Nephron (organoid): ENCODE results near the gene RAB14.

Source experiments
- H3K27ac Mint-ChIP-seq, 3 experiments: 2 replicates each; pipeline ENCODE4 v1.8.0; 2020; ENCODE audit warnings: mixed read lengths in 3 of 3, mild to moderate bottlenecking in 2 of 3, moderate library complexity in 1 of 3
- H3K27me3 Mint-ChIP-seq: 2 replicates; pipeline ENCODE4 v1.8.0; 2021; ENCODE audit warnings: low read depth, mild to moderate bottlenecking, moderate library complexity, mixed read lengths
- H3K36me3 Mint-ChIP-seq: 2 replicates; pipeline ENCODE4 v1.8.0; 2020; ENCODE audit warnings: low read depth, mixed read lengths
- H3K4me1 Mint-ChIP-seq: 2 replicates; pipeline ENCODE4 v1.8.0; 2020; ENCODE audit warnings: mixed read lengths
- H3K4me3 Mint-ChIP-seq, 3 experiments: 2 replicates each; pipeline ENCODE4 v1.8.0; 2020; ENCODE audit warnings: mild to moderate bottlenecking in 3 of 3, mixed read lengths in 3 of 3, moderate library complexity in 2 of 3
- H3K9me3 Mint-ChIP-seq: 2 replicates; pipeline ENCODE4 v1.8.0; 2020; ENCODE audit warnings: mixed read lengths
- CTCF ChIP-seq, 3 experiments: fragments of 200-600 bp; sonication (generic); IDR thresholded peaks; one replicate each; pipeline ENCODE4 v1.5.0; 2021; ENCODE audit warnings: antibody characterized with exemption in 3 of 3; ENCODE audit not compliant: unreplicated experiment in 3 of 3

The RAB14 gene

GRCh38 chr9:121233906-121234831 is 32.5 kb upstream of the RAB14 start:
- Mint-ChIP-seq H3K9me3 (no peaks in the 10 kb centered on the region), H3K4me1 (no peaks in the 10 kb centered on the region), H3K27me3 (no peaks in the 10 kb centered on the region), H3K27ac (no peak overlapping the region), H3K36me3 (no peaks in the 10 kb centered on the region), H3K4me3 (no peak overlapping the region)
- TF ChIP-seq CTCF (IDR thresholded peaks at IDR 0.05; ENCODE audit: unreplicated experiment in 3 of 3): no peak

- no peak overlapping the region for H3K27ac Mint-ChIP-seq
- no peaks in the 10 kb centered on the region for H3K36me3 Mint-ChIP-seq
- H3K4me1 Mint-ChIP-seq: no peaks in the 10 kb centered on the region
- no peaks in the 10 kb centered on the region for H3K9me3 Mint-ChIP-seq
- no peak overlapping the region for H3K4me3 Mint-ChIP-seq
- no peaks in the 10 kb centered on the region for H3K27me3 Mint-ChIP-seq
- no peak for TF ChIP-seq CTCF (IDR thresholded peaks at IDR 0.05; ENCODE audit: unreplicated experiment in 3 of 3)
Measured at GRCh38 chr9:121232251-121232650, 30.6 kb upstream of the RAB14 start.

- no peaks in the 10 kb centered on the region for H3K9me3 Mint-ChIP-seq
- peaks cover 5% of the 10 kb centered on the region for H3K27me3 Mint-ChIP-seq
- H3K27ac Mint-ChIP-seq: no peak overlapping the region
- H3K4me3 Mint-ChIP-seq: no peak overlapping the region
- TF ChIP-seq CTCF (IDR thresholded peaks at IDR 0.05; ENCODE audit: unreplicated experiment in 3 of 3): no peak
- no peaks in the 10 kb centered on the region for H3K36me3 Mint-ChIP-seq
- no peaks in the 10 kb centered on the region for H3K4me1 Mint-ChIP-seq
Measured at GRCh38 chr9:121230256-121230655, 28.6 kb upstream of the RAB14 start.

GRCh38 chr9:121227862-121228261 is 26.2 kb upstream of the RAB14 start:
- H3K4me3 Mint-ChIP-seq: no peak overlapping the region
- H3K36me3 Mint-ChIP-seq: no peaks in the 10 kb centered on the region
- H3K4me1 Mint-ChIP-seq: no peaks in the 10 kb centered on the region
- no peak overlapping the region for H3K27ac Mint-ChIP-seq
- no peak for TF ChIP-seq CTCF (IDR thresholded peaks at IDR 0.05; ENCODE audit: unreplicated experiment in 3 of 3)
- H3K27me3 Mint-ChIP-seq: peaks cover 5% of the 10 kb centered on the region
- no peaks in the 10 kb centered on the region for H3K9me3 Mint-ChIP-seq

- no peak overlapping the region for H3K27ac Mint-ChIP-seq
- no peaks in the 10 kb centered on the region for H3K4me1 Mint-ChIP-seq
- H3K9me3 Mint-ChIP-seq: no peaks in the 10 kb centered on the region
- no peak overlapping the region for H3K4me3 Mint-ChIP-seq
- no peak for TF ChIP-seq CTCF (IDR thresholded peaks at IDR 0.05; ENCODE audit: unreplicated experiment in 3 of 3)
- no peaks in the 10 kb centered on the region for H3K36me3 Mint-ChIP-seq
- peaks cover 5% of the 10 kb centered on the region for H3K27me3 Mint-ChIP-seq
Measured at GRCh38 chr9:121226175-121226574, 24.5 kb upstream of the RAB14 start.

- Mint-ChIP-seq H3K36me3 (no peaks in the 10 kb centered on the region), H3K27me3 (peaks cover 5% of the 10 kb centered on the region), H3K27ac (no peak overlapping the region), H3K4me3 (no peak overlapping the region), H3K9me3 (no peaks in the 10 kb centered on the region), H3K4me1 (peaks cover 6% of the 10 kb centered on the region)
- no peak for TF ChIP-seq CTCF (IDR thresholded peaks at IDR 0.05; ENCODE audit: unreplicated experiment in 3 of 3)
Measured at GRCh38 chr9:121225240-121225639, 23.6 kb upstream of the RAB14 start.
